ENCODE data around the gene KIF13A. TPM values are rescaled to one million over a fixed set of nuclear protein-coding genes. Genes with fewer than 3 reads are reported as not detected.

Gene KIF13A
- total RNA-seq, 1 donor from 2014 or later: 59.0 TPM

DNA sequence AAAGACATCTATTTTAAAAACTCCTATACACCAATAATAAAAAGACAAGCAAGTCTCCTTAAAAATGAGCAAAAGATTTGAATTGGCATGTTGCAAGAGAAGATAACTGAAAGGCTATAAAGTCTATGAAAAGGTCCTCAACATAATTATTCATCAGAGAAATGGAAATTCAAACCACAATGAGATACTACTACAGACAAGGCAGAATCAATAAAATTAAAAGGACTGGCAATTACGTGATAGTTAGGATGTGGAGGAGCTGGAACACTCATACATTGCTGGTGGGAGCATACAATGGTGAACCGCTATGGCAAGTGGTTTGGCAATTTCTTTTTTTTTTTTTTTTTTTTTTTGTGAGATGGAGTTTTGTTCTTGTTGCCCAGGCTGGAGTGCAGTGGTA, 43.8 kb upstream of the KIF13A start:
- no peak for DNase-seq
- Histone ChIP-seq H3K4me3 (no peak overlapping the region), H3K36me3 (no peaks in the 10 kb centered on the region), H3K27me3 (no peaks in the 10 kb centered on the region), H3K9me3 (no peaks in the 10 kb centered on the region), H3K27ac (no peak overlapping the region), H3K4me1 (no peaks in the 10 kb centered on the region)
- intact Hi-C loops (cut with DNase I): no loop called here
- TF ChIP-seq, protein P1, sequence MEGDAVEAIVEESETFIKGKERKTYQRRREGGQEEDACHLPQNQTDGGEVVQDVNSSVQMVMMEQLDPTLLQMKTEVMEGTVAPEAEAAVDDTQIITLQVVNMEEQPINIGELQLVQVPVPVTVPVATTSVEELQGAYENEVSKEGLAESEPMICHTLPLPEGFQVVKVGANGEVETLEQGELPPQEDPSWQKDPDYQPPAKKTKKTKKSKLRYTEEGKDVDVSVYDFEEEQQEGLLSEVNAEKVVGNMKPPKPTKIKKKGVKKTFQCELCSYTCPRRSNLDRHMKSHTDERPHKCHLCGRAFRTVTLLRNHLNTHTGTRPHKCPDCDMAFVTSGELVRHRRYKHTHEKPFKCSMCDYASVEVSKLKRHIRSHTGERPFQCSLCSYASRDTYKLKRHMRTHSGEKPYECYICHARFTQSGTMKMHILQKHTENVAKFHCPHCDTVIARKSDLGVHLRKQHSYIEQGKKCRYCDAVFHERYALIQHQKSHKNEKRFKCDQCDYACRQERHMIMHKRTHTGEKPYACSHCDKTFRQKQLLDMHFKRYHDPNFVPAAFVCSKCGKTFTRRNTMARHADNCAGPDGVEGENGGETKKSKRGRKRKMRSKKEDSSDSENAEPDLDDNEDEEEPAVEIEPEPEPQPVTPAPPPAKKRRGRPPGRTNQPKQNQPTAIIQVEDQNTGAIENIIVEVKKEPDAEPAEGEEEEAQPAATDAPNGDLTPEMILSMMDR (IDR thresholded peaks at IDR 0.05): no peak
- no peak for ATAC-seq

GRCh38 chr6:18028332-18028731, 40.9 kb upstream of the KIF13A start:
- H3K27ac ChIP-seq: no peak overlapping the region
- H3K9me3 ChIP-seq: no peaks in the 10 kb centered on the region
- intact Hi-C loops (cut with DNase I): no loop called here
- TF ChIP-seq, protein P1 (IDR thresholded peaks at IDR 0.05): no peak
- ATAC-seq: no peak
- DNase-seq: no peak
- H3K4me1 ChIP-seq: no peaks in the 10 kb centered on the region
- H3K36me3 ChIP-seq: no peaks in the 10 kb centered on the region
- H3K4me3 ChIP-seq: no peak overlapping the region
- H3K27me3 ChIP-seq: no peaks in the 10 kb centered on the region

DNA sequence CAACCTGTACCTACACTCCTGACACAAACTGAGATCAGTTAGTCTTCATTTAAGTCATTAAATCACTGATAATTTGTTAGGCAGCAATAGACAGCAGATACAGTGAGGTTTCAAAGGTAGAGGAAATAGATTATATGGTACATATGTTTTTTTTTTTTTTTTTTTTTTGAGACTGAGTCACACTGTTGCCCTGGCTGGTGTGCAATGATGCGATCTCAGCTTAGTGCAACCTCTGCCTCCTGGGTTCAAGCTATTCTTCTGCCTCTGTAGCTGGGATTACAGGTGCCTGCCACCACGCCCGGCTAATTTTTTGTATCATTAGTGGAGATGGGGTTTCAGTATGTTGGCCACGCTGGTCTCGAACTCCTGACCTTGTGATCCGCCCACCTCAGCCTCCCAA, 38.2 kb upstream of the KIF13A start:
- Histone ChIP-seq H3K27ac (no peak overlapping the region), H3K4me1 (no peaks in the 10 kb centered on the region), H3K9me3 (no peaks in the 10 kb centered on the region), H3K36me3 (no peaks in the 10 kb centered on the region), H3K27me3 (no peaks in the 10 kb centered on the region), H3K4me3 (no peak overlapping the region)
- intact Hi-C loops (cut with DNase I): no loop called here
- DNase-seq (no peak), ATAC-seq (no peak)
- TF ChIP-seq, protein P1 (IDR thresholded peaks at IDR 0.05): no peak

DNA sequence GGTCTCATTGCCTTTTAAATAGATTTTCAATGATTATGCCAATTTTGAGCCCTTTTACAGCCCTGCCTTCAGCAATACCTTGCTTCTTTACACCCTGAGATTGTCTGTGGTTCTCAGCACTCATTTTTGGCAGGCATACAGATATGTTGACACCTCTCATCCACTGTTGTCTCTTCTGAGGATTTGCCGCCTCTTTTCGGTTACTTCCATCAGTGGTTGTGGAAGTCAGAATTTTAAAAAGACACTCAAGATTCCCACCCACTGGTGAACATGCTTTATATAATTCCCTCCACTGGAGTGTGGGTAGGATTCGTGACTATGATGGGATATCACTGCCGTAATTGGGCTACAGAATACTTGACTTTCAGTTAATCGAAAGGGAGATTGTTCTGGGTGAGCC, 37.4 kb upstream of the KIF13A start:
- Histone ChIP-seq H3K36me3 (no peaks in the 10 kb centered on the region), H3K4me3 (no peak overlapping the region), H3K9me3 (no peaks in the 10 kb centered on the region), H3K27me3 (no peaks in the 10 kb centered on the region), H3K4me1 (no peaks in the 10 kb centered on the region), H3K27ac (no peak overlapping the region)
- DNase-seq (no peak), ATAC-seq (no peak)
- intact Hi-C loops (cut with DNase I): no loop called here
- TF ChIP-seq, protein P1 (IDR thresholded peaks at IDR 0.05): no peak

DNA sequence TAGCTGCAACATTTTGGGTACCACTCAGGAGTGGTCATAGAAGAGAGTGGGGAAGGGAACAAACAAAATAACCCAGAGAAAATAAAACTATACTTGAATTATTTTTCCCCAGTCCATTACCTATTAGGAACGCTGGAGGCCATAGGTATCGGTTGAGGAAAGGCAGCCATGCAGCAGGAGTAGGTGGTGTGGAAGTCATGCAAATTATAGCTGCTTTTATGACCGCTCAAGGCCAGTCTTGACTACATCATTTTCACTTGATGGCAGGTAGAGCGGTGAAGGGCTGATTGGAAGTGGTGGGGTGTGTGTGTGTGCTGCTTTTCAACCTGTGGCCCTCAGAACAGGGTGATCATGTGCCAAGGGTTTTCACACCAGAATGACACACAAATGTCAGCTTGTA, 36.5 kb upstream of the KIF13A start:
- H3K36me3 ChIP-seq: no peaks in the 10 kb centered on the region
- TF ChIP-seq, protein P1 (IDR thresholded peaks at IDR 0.05): no peak
- H3K27me3 ChIP-seq: no peaks in the 10 kb centered on the region
- no peaks in the 10 kb centered on the region for H3K9me3 ChIP-seq
- ATAC-seq (no peak), DNase-seq (no peak)
- H3K27ac ChIP-seq: no peak overlapping the region
- intact Hi-C loops (cut with DNase I): no loop called here
- H3K4me1 ChIP-seq: no peaks in the 10 kb centered on the region
- H3K4me3 ChIP-seq: no peak overlapping the region

Data from upper lobe of right lung (tissue), 1 donor.